K562 (cell line): Measurements from ENCODE around the gene PIM3. TPM values are rescaled to one million over a fixed set of nuclear protein-coding genes. Genes with fewer than 3 reads are reported as not detected.

ENCODE experiments used
- CHD7 ChIP-seq: fragments of 200-600 bp; sonication (generic); IDR thresholded peaks from one replicate; pipeline ENCODE4 v1.6.1; 2012; ENCODE audit warnings: mild to moderate bottlenecking, low read depth, low read length, inconsistent platforms
- CTCF ChIP-seq, 3 experiments: IDR thresholded peaks in 2 of 3; conservative IDR thresholded peaks in 1 of 3; 2 replicates each; pipeline ENCODE4 v1.5.1; 2011 to 2012; ENCODE audit warnings: low read length in 3 of 3, mild to moderate bottlenecking in 3 of 3, control low read depth in 2 of 3, improper control_type of control experiment in 1 of 3, inconsistent platforms in 1 of 3, low read depth in 1 of 3, mixed read lengths in 1 of 3, moderate library complexity in 1 of 3; ENCODE audit not compliant: insufficient read depth in 2 of 3
- DMBX1 ChIP-seq: fragments of 250-450 bp; sonication (Bioruptor Pico); IDR thresholded peaks from 2 replicates; pipeline ENCODE4 v1.8.0; 2022; ENCODE audit warnings: inconsistent platforms, mild to moderate bottlenecking, moderate library complexity, borderline replicate concordance
- HOMEZ ChIP-seq: fragments of 250-450 bp; sonication (Bioruptor Pico); IDR thresholded peaks from 2 replicates; pipeline ENCODE4 v1.4.0; 2020; ENCODE audit warnings: mild to moderate bottlenecking, moderate library complexity
- JUNB ChIP-seq: fragments of 450-650 bp; formaldehyde crosslinking; conservative IDR thresholded peaks from 2 replicates; pipeline ENCODE4 v1.4.0; 2020; ENCODE audit warnings: mild to moderate bottlenecking
- RBFOX2 ChIP-seq: fragments of 200-400 bp; formaldehyde crosslinking; IDR thresholded peaks from 2 replicates; pipeline ENCODE4 v1.6.1; 2017; ENCODE audit warnings: low read depth, mild to moderate bottlenecking, low read length, moderate library complexity
- RHOXF2B ChIP-seq: fragments of 250-450 bp; sonication (Bioruptor Pico); conservative IDR thresholded peaks from 2 replicates; pipeline ENCODE4 v1.5.1; 2021
- SAFB ChIP-seq: fragments of 200-400 bp; formaldehyde crosslinking; IDR thresholded peaks from 2 replicates; pipeline ENCODE4 v1.6.1; 2017; ENCODE audit warnings: low read depth, low read length, borderline replicate concordance
- SP2 ChIP-seq: IDR thresholded peaks from 2 replicates; pipeline ENCODE4 v1.6.1; 2011; ENCODE audit warnings: mild to moderate bottlenecking, low read depth, low read length, moderate library complexity; ENCODE audit not compliant: poor library complexity, severe bottlenecking; ENCODE audit errors: extremely low read depth
- ZNF511 ChIP-seq: sonication (generic); formaldehyde crosslinking; IDR thresholded peaks from 2 replicates; pipeline ENCODE4 v1.8.0; 2022; ENCODE audit warnings: mild to moderate bottlenecking, missing genetic modification reagents
- polyA plus RNA-seq, 8 experiments: library from polyadenylated mRNA; depleted of rRNA in 4 of 8; stranded (reverse) in 5 of 8; unstranded in 3 of 8; fragments of >200 nt; fragmentation: Nextera tagmentation in 2 of 8; fragmentation: Illumina TruSeq in 1 of 8; extraction: Ambion mirVana in 2 of 8; extraction: Trizol in 1 of 8; gene quantifications; 2 replicates each; pipeline versions ENCODE4 v1.2.1 to v1.2.3, GENCODE V29; 2011 to 2014; ENCODE audit warnings: inconsistent platforms in 1 of 8, missing spikeins in 1 of 8
- total RNA-seq, 7 experiments: library from RNA; depleted of rRNA in 6 of 7; stranded (reverse); fragments of >200 nt in 6 of 7; fragmentation: Illumina TruSeq in 2 of 7; extraction: Trizol in 2 of 7; gene quantifications; 2 replicates each; pipeline versions ENCODE4 v1.2.1 to v1.2.3, GENCODE V29; 2011 to 2021; ENCODE audit warnings: low replicate concordance in 1 of 7

Gene PIM3
- total and polyA plus RNA-seq, 9 of the 15 experiments (the other 6 are each of a cell fraction or from before 2014, with no cell fraction given): 0.24 to 40.5 (median 5.3) TPM

- TF ChIP-seq HOMEZ (CRISPR knock-in tag) (no peak), CHD7 (no peak), RBFOX2 (peak; percentile 91), CTCF (IDR thresholded peaks at IDR 0.05 in 2 of 3, conservative IDR thresholded peaks at IDR 0.05 in 1 of 3; ENCODE audit: insufficient read depth in 2 of 3, low read depth in 1 of 3, low read length in 3 of 3) (no peak), JUNB (no peak), SP2 (no peak), DMBX1 (CRISPR knock-in tag) (no peak), RHOXF2B (CRISPR knock-in tag) (no peak), ZNF511 (CRISPR knock-in tag) (no peak), SAFB (0 out of 2 replicates have a peak, but pooled peaks have one; percentile 44)
These were observed at the start of gene PIM3 (continued) for GRCh38 chr22:49960159-49961004.
